GM04503 (cell line): Measurements from ENCODE around the gene DNAJC6.
"Not testable (repeated sequence)": the region's sequence is repeated elsewhere in the genome, so short reads cannot be mapped to it uniquely, and the experiment has no call there.

ENCODE experiments used
- DNase-seq: peaks from one replicate; pipeline ENCODE4 v3.0.0-alpha.2; 2012; ENCODE audit warnings: low read depth

Gene DNAJC6

DNA sequence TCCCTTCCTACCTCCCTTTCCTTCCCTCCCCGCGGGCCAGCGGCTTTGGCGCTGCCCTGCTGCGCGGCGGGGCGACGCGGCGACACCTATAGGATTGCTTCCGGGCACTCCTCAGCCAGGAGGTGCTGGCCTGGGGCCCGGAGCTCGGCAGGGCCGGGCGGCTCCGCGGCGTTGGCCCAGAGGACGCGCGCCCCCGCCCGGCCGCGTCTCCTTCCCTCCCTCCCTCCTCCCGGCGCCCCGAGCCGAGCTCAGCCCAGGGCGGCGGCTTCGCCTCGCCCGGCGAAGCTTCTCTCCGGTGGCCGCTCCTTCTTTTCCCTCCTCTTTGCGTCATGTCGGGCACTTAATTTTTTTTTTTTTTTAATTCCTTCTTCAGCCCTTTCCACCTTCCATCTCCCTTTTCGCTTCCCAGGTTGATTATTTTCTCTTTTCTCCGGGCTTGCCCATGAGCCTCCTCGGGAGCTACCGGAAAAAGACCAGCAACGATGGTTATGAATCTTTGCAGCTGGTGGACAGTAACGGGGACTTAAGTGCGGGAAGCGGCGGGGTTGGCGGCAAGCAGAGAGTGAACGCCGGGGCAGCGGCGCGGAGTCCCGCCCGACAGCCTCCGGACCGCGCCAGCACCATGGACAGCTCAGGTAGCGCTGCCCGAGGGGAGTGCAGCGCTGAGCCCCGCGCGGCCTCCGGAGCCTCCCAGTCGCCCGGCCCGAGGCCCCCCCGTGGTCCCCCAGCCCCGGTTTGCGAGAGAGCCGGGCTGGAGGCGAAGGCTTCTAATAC is at the start of gene DNAJC6:
DNAJC6 (plus strand) TSS at position 240 of the 774 bp plus-strand sequence; CDS start at position 443, 203 bp downstream.
- DNase-seq: peak; percentile 14

DNA sequence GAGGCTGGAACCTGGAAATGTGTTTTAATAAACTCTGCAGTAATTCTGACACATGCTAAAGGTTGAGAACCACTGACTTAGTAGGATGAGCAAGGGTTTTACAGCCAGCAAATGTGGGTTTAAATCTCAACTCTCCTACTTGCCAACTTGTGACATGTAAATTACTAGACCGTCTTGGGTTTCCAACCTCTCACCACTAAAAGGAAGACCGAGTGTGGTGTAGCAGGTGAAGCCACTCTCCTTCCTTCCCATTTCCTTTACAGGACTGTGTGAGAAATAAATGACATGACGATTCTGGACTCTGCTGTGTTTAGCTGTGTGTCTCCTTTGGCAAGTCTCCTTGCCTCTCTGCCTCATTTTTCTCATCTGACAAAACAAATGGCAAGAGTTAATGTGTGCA is 49.5 kb upstream of the DNAJC6 start:
- no peak for DNase-seq

DNA sequence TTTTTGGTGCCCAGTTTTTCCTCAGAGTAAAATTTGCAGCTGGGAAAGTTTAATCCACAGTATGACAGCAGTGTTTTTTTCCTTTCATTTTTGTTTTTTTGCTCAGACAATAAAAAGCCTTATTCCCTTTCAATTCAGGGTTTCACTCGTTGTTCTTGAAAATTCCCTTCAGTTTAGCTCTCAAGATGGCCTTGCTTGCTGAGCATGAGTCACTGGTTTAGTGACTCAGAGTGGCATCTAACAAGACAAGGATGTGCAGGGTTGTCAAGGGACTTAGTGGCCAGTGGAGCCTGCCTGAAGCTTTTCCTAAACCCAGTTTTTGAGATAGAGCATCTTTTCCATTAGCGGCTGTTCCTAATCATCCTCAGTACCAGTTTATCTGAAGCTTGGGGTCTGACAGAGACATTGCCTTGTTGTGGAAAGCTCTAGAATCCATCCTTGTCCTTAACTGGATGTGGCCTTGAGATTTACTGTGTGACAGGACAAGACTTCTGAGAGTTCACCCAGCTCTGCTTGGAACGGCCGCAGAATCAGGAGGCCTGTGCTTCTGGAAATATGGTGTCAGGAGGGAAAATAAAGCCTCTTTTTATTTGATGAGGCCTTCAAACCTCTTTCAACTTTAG is 48.4 kb upstream of the DNAJC6 start:
- peak; percentile 73 for DNase-seq

DNA sequence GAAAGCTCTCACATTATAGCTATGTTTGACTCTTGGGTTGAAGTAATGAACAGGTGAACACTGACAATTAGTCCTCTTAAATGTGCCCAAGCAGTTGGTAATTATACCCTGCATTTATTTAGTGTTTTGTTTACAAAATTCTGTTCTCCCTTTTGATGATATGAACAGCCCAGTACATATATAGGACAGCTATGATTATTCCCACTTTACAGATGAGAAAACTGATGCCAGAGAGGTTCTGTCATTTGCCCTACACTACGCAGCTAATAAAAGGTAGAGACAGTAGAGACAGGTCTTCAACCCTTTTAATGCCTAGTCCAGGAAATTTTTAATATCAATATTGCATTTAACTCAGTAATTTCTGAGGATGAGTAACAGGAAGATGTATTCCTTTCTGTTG is 46.1 kb upstream of the DNAJC6 start:
- no peak for DNase-seq

DNA sequence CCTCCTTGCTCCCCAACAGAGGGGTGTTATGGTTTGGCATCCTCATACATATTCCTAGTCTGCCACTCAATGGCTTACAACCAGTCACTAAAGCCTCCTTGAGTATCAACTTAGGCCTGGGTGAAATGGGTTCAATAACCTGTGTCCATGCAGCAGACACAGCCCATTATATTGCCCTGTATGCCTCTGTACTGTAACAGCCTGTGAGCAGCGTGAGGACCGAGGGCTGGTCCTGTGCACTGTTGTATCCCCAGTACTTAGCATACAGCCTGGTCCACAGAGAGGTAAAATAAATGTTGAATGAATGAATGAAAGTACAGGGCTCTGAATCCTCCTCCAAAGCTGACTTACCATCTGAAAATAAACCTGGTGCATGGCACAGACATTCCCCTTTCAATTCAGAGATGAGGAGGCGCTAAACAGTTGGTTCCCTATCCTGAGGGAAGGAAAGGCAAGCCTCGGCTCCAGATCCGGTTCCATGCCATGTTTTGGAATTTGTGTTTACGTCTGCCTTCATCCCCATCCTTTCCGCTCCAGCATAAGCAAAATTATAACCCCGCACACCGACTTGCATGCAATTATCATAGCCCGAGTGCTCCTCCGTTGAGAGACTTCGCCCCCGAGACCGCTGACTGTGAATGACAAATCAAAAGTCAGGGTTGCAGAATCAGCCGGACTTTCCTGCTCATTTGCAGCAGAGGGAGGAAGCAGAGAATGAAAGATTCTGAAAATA is 45.0 kb upstream of the DNAJC6 start:
- DNase-seq: peak; percentile 49

DNA sequence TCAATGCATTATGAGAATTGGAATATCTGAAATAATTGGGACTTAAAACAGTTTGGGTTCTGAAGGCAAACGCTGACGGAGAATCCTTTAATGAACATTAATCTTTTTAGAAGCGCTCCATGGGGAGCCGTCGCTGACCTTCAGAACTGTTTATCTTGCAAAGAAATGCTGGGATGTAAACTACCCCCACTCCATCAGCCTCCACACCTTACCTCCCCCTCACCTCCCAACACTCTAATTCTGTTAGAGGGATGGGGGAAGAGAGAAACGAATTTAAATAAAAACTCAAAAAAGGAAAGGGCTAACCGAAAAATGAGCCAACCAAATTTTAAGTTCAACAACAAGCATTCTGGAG is 44.1 kb upstream of the DNAJC6 start:
- no peak for DNase-seq

DNA sequence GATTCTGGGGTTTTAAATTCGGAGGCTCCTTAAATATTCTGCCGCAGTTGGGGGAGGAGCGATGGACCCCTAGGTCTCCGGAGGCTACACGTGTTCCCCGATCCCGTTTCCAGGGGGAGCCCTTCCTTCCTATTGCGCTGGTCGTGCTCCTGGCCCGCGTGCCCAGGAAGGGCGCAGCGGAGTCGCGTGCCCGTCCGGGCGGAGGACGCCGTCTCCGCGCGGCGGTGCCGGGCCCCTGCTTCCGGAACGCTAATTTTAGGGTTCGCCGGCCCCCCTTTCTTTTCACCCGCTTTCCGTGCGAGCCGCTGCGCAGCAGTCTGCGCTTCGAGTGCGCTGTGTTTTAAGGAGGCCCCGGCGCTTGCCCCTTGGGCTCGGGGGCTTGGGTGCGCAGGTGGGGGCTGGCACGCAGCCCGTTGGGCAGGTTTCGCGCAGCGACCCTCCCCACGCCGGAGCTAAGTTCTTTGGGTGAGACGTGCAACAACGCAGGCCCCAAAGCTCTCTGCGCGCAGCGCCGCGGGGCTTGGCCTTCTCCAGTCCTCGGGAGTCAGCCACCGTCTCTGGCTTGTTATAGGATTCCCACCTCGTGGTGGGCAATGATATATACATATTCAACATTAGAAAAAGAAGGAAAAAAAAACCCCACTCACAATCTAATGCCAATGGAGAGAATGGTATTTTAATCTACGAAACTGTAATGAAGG is 43.5 kb upstream of the DNAJC6 start:
- DNase-seq: no peak

DNA sequence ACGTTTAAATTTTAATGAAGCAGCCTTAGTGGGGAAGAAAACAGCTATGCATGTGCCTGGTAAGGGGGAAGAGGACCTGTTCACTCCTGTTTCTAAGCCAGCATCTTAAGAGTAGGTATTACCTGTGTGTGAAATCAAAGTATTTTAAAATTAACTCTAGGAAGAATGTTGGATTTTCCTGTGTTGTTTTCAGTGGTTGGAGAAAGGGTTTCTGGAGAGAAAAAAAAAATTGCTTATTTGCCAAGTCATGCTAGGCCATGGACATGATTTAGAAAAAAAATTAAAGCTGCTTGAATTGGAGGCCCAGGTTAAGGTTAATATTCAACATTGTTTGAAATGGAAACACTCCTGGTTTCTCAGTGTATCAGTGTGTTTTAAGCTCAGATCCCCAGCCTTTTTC is 42.9 kb upstream of the DNAJC6 start:
- DNase-seq: no peak

DNA sequence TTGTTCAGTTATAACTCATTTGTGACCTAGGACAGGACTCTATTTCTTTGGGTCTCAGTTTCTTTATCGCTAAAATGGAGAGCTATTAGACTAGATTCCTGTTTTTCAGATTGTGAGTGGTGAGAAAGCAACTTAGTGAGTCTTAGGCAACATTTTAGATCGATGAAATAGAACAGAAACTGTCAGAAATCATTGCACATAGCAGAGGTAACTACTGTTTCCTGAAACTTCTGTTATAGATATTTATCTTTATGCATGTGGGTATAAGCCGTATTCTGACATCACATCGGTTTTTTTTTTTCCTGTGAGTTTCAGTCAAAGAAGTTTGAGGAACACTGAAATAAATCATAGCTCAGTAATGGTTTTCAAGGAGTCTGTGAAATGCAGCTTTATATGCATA is 42.1 kb upstream of the DNAJC6 start:
- no peak for DNase-seq

DNA sequence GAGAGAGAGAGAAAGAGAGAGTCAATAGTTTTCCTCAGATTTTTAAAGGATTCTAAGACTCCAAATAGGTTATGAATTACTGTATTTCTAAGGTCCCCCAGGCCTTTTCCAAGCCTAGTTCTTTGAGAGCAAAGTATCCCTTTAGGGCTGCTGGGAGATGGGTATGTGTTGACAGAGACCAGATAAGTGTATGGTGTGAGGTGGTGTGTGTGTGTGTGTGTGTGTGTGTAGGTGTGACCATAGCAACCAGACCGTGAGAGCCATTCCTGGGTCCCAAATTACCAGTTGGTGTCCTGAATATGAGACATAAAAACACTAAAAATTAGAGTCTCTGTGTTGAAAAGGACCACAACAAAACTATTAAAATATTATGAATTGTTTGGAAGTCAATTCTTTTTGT is 41.7 kb upstream of the DNAJC6 start:
- DNase-seq: no peak

DNA sequence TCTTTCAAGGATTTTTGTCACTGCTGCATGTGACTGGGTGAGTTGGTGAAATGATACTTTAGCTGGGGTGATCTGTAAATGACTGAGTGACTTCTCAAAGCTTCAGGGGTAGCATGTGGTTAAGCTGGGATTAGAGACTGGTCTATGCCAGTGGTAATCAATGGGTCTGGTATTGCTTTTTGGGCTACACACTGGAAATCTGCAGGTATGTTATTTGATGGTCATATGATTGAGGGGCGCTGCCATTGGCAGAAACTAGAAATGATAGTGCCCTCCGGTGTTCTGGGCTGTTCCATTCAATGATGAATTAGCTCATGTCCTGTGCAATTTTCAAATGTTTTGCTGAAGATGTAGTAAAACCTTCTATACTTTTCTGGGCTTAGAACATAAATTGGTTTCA is 39.7 kb upstream of the DNAJC6 start:
- DNase-seq: no peak

DNA sequence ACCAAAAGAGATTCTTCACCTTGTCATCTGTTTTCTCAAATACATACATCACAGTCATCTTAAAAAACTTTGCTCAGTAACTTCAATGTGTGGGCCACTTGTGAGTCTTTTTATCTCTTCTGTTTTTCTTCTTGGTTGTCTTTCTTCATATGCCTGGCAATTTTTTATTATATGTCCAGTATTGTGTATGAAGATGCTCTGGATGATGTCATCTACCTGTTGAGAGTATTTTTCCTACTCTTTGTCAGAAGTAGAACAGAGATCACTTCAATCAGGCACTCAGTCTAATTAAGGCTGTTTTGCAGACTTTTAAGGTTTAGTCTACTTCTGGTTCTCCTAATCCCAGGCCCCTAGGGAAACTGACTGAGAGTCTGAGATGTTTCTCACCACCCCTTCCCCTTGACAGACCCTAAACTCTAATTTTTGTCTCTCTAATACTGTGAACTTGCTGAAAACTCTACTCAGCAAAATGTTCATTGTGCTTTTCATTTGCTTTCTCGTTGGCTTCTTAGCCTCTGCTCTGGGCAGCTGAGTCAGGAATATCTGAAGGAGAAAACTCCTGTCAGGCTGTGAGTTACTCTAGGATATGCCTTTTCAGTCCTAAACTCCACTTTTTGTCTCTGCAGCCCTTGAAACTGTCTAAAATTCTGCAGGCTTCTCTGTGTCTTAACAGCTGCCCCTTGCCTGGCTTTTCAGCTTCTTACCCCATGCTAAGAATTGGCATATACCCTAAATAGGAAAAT is 33.0 kb upstream of the DNAJC6 start:
- DNase-seq: no peak

DNA sequence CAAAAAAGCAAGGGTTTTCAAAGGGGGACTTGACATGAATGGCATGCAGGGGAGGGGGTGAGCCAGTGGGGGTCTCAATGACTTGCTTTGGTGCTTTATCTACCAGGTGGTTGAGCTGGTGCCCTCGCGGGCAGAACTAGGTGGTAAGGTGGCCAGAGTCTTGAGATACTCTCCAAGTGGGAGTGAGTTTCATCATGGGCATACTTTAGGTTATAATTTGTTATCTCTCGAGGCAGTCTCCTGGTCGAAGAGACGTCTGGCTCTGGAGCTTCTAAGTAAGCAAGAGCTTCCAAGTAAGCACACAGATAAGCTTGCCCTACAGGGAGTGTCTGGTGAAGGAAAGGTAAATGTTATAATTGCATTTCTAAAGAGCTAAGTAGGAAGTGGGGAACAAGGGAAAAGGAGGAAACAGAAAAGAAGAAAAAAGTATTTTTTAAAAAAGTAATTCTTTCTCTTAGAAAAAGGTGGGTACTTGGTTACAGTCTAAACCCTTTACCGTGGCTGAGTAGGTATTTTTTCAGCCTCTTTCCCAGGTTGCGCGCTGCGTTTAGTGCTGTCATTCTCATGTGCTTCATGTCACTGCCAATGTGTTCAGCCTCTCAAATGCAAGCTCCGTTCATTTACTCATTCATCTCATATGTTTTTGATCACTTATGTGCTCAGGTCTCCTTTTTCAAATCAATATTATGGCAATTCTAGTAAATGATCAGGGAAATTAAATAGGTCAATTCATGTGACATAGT is 31.6 kb upstream of the DNAJC6 start:
- DNase-seq: no peak

DNA sequence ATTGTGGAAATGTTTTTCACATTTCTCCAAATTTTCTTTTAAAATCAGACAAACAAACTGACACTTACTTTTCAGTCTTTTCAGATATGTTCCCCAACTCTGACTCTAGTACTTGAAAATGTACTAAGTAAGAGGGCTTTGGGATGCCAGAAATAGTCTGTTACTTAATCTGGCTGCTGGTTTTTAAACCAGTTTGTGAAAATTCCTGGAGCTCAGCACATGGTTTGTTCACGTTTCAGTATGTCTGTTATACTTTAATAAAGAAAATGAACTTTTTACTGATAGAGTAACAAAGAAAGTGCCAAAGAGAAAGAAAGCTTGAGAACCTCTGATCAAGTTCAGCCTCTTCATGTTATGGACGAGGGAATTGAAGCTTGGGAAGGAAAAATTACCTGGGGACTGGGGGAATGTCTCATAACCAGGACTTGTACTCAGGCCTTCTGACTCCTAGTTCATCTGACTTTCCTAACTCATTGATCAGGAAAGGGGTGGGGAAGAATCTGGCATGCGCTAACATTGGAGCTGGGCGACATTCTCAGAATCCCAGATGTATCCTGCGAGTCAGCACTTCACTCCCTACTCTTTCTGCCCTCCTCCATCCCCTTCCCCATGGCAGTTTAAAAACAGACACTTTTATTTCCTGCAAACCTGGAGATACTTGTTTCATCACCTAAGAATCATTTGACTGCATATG is 30.8 kb upstream of the DNAJC6 start:
- DNase-seq: no peak

DNA sequence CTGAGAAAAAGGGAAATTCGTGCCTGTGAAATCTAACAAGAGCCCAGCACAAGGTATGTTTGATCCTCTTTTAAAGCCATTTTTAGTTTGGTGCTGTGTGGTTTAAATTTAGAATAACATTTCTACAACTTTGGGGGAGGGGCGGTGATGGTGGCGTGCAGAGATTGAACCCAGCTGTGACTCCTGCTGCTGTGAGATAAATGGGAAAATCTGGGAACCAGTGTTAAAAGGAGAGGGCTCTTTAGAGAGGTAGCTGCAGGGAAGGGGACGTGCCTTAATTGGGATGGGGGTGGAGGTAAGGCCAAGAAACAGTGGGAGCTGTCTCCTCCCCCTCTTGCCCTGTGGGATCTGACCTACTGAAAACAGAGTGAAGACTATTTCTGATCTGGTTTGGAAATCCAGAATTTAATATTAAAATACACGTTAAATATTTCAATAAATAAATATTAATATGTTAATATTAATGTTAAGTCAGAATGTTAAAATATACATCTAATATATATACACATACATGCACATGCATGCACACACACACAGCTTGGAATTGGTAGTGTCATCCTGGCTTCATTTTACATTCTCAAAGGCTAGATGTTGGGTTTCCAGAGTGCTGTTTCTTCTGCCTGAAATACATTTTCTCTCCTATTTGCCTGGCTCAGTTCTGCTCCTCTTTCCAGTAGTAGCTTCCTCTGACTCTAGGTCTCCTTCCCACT is 30.1 kb upstream of the DNAJC6 start:
- DNase-seq: no peak

DNA sequence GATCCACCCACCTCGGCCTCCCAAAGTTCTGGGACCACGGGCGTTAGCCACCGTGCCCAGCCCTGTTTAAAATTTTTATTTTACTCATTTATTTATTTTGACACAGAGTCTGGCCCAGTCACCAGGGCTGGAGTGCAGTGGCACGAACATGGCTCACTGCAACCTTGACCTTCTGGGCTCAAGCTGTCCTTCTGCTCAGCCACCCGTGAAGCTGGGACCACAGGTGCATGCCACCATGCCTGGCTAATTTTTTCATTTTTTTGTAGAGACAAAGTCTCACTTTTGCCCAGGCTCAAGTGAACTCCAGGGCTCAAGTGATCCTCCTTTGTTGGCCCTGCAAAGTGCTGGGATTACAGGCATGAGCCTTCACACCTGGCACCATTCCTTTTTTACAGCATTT is 27.5 kb upstream of the DNAJC6 start:
- DNase-seq: no peak

DNA sequence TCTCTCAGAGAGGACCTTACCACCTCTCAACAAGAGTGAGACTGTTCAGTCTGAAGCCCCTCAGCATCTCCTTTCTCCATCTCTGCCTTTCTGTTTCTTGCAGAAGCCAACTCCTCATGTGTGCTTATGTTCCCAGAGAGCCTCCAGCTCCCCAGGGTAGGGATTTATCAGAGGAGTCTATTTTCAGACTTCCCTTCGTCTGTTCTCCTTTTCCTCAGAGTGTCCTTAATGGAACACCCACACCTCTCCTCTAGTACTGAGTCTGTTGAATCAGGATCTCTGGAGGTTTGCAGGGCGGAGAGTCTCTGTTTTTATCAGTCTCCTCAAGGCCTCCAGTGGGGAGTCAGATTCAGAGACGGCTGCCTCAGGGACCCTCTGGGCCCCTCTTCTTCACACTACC is 25.1 kb upstream of the DNAJC6 start:
- DNase-seq: no peak

DNA sequence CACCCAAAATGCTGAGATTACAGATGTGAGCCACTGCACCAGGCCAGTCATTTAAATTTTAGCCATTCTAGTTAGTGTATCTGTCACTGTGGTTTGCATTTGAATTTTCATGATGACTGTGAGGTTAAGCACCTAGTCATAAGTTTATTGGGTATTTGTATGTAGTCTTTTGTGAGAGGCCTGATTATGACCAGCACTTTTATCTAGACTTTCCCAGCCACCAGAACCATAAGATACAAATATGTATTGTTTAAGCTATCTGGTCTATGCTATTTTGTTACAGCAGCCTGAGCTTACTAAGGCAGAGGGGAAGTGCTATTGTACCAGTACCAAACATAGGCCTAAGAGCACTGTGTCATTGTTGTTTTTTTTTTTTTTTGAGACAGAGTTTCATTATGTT is 19.9 kb upstream of the DNAJC6 start:
- no peak for DNase-seq

DNA sequence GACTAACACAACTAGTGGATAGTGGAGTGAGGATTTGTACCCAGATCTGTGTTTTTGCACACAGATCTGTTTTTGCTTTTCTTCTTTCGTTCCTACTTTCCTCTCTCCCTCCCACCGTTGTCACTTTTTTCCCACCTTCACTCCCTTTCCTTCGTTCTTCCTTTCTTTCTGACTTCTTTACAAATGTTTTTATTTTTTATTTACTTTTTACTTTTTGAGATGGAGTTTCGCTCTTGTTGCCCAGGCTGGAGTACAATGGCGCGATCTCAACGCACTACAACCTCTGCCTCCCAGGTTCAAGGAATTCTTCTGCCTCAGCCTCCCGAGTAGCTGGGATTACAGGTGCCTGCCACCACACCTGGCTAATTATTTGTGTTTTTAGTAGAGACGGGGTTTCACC is 17.5 kb upstream of the DNAJC6 start:
- not testable (repeated sequence) for DNase-seq
